NCI-H187 (cell line): ENCODE measurements around the gene ARHGAP27.
"Not testable (repeated sequence)": the region's sequence is repeated elsewhere in the genome, so short reads cannot be mapped to it uniquely, and the experiment has no call there.

Source experiments
- DNase-seq, 2 experiments: peaks; one replicate each; lab custom pipeline; 2025; lab: John Stamatoyannopoulos, UW

The ARHGAP27 gene

DNA sequence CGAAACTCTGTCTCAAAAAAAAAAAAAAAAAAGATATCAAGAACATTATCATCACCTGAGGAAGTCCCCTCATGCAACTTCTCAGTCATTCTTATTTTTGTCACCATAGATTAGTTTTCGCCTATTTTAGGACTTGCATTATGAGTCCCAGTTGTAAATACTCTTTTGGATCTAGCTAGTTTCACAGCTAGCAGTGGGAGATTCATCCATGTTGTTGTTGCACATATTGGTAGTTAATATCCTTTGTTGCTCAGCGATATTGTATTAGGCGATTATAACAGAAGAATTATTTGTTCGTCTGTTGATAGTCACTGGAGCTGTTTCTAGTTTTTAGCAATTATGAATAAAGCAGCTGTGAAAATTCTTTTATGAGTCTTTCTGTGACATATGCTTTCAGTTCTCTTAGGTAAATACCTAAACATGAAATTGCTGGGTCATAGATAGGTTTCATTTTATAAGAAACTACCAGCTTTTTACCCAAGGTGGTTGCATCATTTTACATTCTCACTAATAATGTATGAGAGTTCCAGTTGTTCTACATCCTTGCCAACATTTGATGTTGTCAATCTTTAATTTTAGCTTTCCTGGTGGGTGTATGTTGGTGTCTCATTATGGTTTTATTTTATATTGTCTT is 75.2 kb downstream of the ARHGAP27 start:
- DNase-seq = no peak

DNA sequence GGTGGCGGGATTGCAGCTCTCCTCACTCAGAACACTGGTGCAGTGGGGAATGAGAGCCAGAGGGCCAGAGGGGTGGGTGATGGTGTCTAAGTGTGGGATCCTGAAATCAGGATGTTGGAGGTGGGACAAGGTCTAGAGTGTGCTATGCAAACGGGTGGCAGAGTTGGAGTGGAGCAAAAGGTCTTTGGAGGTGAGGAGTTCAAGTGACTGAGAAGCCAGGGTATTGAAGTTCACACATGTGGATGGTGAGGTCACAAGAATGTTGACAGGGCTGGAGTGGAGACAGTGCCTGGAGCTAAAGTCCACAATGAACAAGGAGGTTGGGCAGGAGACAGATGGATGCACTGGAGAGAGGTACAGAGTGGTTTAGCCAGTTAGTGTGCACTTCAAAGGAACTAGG is 77.6 kb downstream of the ARHGAP27 start:
- DNase-seq = no peak

DNA sequence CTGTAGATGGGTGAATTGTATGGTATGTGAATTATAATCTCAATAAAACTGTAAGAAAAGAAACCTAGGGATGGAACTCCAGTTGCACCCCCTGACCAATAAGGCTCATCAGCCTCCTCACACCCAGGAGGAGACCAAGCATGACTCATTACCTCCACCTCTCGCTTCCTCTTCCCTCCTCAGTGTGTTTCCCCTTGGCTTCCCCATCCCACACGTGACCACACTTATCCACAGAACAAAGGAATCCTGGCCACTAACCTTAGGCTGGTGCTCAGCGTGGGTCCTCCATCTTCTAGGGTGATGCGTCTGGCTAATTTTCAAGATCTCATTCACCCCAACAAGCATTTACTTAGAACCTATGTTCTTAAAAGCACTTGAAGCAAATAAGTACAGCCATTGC is 79.6 kb downstream of the ARHGAP27 start:
- no peak for DNase-seq

DNA sequence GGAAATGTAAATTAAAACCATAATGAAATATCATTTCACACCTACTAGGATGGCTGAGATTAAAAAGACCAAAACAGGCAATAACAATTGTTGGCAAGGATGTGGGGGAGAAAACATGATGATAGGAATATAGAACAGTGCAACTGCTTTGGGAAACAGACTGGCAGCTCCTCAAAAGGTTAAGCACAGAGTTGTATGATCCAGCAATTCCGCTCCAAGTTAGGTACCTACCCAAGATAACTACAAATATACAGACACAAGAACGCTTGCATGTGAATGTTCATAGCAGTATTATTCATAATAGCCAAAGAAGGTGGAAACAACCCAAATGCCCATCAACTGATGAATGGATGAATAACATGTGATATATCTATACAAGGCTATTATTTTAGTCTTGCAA is 80.8 kb downstream of the ARHGAP27 start:
- no peak for DNase-seq

DNA sequence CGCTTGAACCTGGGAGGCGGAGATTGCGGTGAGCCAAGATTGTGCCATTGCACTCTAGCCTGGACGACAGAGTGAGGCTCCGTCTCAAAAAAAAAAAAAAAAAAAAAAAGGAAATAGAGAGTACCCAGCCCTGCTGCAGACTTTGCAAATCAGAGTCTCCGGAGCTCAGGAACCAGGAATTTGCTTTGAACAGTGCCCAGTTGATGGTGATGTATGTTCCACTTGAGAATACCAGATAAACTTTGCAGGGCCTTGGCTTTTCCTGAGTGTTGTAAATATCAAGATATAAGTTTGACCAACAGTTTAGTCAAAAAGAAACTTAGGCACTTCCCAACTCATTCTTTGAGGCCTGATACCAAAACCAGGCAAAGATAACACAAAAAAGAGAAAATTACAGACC is 85.2 kb downstream of the ARHGAP27 start:
- no peak for DNase-seq

DNA sequence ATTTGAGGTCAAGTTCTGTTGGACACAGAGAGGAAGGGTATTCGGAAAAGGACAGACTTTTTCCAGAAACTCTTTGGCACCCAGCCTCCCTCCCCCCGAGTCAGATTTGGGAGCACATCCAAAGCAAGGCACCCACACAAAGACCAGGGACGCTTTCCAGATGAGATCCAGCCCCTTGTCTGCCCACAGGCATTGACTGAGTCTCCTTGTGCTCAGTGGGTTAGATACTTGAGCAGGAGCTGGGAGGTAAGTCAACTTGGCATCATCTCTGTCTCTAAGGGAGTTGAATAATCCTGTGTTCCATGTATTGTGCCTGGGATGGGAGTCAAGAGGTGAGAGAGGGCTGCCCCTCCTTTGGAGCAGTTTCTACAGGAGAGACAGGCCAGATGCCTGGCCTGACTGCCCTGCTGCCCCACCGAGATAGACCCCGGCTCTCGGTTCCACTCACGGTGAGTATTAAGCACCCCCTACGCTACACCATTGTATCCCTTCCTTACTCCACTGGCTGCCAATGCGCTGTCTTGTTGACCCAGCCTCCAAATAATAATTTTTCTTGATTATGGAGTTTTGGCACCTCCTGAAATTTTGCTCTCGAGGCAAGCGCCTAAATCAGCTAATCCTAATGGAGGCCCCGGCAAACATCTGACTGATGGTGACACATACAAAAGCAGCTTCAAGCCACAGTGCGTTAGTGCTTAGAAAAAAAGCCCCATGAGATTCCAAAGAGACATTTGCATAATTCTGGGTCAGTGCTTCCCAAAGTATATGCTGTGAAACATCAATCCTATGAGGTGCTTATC is 86.3 kb downstream of the ARHGAP27 start:
- no peak for DNase-seq

DNA sequence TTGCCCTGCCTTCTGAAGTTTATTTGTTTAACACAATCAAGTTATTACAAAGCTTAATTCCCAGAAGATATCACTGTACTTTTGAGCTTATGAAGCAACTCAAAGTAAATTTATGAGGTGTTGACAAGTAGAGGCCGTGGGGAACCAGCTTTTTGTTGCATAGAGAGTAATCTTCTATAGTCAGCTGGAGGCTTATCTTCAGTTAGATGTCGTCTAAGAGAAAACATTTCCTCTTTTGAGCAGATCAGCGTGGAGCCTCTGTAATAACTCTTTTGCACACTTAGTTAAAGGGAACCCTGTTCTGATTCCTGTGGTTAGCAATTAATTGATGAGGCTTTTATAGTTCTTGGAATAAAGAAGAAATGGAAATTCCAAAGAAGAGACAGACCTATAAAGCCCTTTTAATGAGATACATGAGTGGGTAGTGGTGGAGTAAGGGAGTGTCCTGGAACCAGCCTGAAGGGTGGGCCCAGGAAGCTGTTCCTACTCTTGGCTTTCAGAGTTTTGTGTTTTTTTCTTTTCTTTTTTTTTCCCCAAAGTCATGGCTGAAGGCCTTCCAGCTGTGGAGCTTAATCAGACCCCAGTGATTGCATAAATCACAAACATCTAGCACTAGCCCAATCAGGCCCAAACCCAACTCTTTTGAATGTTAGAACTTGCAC is 87.0 kb downstream of the ARHGAP27 start:
- no peak for DNase-seq

DNA sequence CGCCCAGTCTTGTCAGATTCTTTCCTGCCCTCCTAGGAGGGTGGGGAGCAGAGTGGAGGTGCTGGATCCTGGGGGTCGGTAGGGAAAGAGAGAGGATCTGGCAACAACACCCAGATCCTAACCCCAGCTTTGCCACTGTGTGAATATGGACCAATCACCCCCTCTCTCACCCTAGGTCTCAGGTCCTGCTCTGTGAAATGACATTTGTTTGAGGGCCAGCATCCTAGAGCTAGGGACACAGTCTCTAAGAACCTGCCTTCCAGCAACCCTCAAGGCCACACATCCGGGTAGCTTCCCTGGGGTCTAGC is 87.5 kb downstream of the ARHGAP27 start:
- DNase-seq = no peak

DNA sequence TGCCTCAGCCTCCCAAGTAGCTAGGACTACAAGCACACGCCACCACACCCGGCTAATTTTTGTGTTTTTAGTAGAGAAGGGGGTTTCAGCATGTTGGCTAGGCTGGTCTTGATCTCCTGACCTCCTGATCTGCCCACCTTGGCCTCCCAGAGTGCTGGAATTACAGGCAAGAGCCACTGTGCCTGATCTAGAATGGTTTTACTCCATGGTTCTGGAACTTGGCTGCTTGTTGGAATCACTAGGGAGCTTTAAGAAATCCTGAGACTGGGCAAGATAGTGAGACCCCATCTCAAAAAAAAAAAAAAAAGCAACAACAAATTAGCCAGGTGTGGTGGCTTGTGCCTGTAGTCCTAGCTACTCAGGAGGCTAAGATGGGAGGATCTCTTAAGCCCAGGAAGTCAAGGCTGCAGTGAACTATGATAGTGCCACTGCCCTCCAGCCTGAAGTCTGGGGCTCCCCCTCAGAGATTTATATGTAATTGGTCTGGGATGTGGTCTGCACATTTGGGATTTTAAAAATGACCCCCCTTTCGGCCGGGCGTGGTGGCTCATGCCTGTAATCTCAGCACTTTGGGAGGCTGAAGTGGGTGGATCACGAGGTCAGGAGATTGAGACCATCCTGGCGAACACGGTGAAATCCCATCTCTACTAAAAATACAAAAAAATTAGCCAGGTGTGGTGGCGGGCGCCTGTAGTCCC is 88.6 kb downstream of the ARHGAP27 start:
- DNase-seq = not testable (repeated sequence)
